GM10847 (cell line): ENCODE data around the gene KCNQ1.

ENCODE experiments used
- POLR2A ChIP-seq: IDR thresholded peaks from 2 replicates; pipeline ENCODE4 v1.6.1; 2011; ENCODE audit not compliant: insufficient read length; ENCODE audit errors: extremely low read depth

The KCNQ1 gene

DNA sequence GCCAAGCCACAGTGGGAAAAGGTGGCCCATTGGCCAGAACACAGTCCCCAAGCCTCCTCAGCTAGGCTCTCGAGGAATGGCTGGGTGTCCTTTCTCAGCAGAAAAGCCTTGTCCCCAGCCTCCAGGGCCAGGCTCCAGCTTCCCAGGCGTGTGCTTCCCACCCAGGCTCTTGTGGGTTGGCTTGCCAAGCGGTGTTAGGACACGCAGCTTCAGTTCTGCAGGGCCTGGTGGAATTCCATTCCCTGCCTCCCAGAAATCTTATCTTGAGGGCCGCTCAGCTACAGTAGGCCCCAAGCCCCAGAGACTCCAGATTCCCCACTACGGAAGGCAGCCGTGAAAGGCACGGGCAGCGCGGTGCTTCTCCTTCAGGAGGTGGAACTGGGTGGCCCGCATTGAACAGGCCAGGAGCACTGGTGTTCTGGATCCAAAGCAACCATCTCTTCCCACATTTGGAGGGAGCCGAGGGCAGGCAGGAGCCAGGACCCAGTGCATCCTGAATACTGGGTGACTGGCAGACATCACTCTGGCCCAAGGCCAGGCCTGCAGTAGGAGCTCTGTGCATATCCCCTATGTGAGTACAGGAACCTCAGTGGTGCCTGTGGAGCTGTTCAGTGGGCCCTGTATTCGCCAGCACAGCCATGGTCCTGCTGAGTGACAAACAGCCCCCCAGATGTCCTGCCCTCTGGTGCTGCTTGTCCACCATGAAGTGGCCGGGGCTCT lies 271.7 kb downstream of the KCNQ1 start:
- no peak for TF ChIP-seq POLR2A

DNA sequence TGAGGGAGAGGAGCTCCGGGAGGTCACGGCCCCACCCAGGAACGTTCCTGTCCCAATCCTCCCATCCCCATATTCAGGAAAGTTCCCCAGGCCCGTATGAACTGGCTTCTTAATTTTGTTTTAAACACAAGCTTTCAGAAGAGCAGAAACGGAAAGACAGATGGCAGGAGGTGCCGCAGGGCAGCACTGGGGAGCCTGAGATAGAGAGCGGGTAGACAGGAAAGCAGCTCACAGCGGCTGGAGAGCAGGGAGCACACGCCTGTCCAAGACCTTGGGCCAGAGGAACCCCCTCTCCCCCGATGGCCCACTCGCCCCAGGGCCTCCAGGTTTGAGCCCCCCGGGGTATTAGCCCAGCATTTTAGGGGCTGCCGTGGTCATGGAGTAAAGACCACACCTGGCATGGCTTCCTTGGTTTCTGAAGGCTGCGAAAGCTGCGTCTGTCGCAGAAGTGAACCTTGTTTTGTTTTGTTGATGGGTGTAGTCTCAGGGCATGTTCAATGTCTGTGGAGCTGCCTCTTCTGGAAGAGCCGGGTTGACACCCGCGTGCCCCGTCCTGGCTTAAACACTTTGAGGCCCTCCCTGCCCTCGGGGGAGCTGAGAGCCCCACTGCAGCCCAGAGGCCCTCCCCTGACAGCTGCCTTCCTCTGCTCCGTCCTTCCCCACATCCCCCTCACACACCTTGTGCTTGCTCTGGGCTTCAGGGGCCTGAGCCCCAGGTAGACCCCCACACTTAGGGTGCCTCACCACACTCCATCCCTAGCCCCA lies 272.9 kb downstream of the KCNQ1 start:
- TF ChIP-seq POLR2A = no peak

DNA sequence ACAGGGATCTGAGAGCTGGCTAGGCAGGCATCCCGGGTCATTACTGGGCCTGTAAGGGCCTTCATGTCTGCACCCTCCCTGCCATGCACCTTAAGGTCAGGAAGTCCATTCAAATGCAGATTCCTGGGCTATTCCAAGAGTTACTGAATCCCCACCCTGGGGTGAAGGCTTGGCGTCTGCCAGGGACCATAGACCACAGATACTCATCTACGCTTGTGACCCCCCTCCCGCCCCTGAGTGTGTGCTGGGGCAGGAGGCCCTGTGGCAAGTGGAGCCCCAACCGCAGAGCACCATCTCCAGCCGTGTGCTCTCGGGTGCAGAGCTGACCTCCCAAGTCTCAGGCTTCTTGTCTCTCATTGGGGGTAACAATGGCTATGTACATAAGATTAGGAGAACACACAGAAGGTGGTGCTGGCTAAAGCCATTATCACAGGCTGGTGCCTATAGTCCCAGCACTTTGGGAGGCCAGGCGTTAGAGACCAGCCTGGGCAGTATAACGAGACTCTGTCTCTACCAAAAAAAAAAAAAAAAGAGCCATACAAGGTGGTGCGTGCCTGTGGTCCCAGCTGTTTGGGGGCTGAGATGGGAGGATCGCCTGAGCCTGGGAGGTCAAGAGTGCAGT lies 274.1 kb downstream of the KCNQ1 start:
- TF ChIP-seq POLR2A = no peak

DNA sequence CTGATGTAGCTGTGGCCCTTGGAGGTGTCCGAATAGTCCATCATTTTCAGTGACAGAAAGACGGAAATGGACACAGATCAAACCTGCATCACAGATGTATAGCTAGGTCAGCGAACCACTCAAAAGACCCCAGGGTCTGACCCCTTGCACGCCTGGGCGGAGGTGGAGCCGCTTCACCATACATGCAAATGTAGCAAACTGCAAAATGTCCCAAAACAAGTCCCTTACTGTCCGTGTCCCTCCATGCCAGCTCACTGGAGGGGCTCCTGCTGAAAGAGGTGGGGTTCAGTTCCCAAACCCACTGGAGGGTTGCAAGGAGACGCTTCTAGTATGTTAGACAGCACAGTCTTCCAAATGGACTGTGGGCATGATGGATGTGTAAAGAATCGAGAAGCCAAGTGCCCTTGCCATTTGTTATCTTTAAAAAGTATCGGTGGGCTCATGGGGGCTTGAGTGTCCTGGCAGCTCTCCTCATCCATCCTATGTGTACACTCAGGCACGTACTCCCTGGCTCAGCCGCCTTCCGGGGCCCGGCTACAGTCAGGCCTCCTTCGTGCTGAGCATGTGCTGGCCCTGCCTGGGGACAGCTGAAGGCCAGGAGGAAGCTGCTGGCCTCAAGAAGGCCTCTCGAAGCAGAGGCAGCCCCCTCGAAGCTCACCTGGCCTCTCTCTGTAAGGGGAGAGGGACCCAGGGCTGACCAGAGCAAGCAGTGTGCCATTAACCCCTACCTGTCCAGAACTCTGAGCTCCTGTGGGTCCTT lies 275.2 kb downstream of the KCNQ1 start:
- no peak for TF ChIP-seq POLR2A

DNA sequence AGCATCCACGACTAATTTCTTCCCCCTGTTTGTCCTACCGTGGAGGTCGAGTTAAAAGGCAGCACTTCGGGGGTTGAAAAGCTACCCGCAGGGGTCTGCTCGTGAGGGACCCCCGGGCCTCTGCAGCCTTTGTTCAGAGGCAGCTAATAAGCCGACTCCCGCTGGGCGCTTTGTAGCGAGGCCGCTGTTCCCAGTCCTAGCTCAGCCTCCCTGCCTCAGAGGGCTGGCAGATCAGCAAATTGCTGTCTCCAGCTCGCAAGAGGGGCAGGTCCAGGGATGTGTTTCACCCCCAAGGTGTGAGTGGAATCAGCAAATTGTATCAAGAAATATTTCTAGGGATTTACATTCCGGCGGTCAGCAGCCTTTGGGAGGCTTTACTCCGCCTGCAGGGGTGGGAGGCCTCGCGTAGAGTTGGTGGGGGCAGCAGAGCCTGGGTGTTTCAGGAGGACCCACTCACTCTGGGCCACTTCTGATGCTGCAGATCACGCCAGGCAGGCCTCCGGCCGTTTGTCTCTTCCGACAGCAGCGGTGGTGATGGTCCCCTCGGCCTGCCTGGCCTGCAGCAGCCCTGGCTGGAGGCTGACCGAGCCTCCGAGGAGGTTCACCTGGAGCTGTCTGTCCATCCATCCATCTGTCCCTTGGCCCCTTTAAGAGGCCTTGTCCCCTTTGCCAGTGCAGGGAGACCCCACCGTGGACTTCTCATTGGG lies 276.6 kb downstream of the KCNQ1 start:
- TF ChIP-seq POLR2A = no peak

DNA sequence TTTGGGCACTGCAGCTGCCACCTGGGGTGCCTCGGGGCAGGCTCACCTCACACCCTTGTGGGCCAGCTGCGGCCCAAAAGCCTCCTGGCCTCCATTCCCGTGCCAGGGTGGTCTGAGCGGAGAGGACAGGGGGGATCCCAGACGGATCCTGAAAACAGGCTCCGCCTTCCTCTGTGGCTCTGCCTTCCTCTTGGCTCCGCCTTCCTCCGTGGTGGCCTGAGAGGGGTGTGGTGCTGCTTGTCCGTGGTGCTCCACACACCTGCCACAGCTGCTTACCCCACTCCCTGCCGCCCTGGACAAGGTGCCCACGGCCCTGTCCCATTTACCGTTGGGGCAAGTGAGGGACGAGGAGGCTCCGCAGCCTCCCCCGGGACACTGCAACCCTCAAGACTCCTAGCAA lies 278.1 kb downstream of the KCNQ1 start:
- TF ChIP-seq POLR2A = no peak

DNA sequence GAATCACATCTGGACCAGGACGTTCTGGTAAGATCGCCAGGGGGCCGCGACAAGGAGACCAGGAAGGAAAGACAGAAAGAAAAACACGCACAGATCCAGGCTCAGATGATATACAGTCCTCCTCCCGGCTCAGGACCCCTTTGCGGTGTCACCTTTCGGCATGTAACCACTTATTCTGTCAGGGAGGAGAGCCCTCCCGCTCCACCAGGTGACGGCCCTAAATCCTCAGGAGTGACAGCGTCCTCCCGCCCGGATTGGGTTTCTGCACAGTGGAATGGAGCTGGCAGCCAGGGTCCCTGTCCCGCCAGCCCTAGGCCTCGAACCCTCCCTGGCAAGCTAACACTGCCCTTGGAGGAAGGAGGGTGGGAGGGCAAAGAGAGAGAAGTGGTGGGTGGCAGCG lies 279.3 kb downstream of the KCNQ1 start:
- no peak for TF ChIP-seq POLR2A

DNA sequence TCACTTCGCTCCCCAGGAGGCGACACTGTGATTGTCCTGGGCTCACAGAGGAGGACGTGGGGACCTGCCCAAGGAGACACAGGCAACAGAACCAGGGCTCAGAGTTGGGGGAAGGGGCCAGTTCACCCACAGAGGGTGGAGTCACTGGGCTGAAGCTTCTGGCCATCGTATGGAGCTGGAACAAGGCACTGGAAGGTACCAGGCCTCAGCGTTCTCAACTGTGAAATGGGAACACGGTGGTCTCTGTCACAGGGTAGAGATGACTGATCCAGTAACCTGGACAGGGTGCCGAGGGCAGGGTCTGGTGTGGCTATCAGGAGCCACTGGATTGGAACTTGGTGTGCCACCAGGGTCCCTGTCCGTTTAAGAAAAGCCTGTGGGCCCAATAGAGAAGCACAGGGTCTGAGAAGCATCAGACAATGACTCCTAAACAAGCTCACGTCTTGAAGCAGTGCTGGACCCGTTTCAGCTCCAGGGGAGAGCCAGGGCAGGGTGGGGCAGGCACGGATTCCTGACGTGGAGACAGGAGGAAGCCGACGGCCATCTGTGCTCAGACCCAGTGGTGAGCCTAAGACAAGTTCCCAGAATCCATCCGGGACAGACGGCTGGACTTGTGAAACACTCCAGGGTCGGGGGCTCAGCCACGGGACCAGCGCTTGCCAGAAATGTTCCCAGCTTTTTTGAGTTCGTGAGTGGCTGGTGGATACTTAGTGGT lies 280.0 kb downstream of the KCNQ1 start:
- no peak for TF ChIP-seq POLR2A

DNA sequence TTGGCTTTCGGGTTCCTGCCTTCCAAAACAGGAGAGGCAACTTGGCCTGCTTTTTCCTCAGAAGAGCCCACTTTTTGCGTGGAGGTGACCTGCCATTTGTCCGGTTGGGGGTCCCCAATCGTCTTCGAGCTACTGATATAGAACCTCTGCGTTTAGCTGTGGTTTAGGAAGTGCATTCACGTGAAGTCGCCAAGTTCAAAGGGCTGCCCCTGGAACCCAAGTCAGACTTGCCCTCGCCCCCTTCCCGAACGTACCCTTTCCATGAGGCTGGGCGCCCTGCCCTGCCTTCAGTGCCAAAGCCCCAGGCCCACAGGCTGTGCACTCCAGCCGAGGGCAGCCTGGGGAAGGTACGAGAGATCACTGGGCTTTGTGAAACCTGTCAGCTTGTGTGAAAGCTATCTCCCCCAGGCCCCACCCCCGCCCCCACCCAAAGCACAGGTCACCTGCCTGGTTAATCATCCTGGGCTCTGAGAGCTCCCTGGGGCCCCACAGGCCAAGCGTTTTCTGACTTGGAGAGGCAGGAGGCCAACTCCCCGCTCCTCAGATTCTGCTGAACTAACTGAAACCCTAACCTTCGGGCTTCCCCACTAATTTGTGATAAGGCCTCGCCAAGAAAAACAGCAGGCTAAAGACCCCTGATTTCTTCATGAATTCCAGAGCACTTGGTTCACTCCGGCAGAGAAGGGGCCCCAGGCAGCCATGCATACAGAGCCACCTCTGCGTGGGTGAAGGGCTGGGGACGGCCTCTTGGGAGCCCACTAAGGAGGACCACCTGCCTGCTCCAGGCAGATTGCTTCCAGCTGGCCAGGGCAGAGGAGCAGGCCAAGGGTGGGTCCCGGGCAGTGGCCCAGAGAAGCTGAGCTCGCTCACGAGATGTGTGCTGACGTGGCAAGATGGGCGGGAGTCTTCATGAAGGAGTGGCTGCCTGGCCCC lies 280.8 kb downstream of the KCNQ1 start:
- TF ChIP-seq POLR2A = no peak

DNA sequence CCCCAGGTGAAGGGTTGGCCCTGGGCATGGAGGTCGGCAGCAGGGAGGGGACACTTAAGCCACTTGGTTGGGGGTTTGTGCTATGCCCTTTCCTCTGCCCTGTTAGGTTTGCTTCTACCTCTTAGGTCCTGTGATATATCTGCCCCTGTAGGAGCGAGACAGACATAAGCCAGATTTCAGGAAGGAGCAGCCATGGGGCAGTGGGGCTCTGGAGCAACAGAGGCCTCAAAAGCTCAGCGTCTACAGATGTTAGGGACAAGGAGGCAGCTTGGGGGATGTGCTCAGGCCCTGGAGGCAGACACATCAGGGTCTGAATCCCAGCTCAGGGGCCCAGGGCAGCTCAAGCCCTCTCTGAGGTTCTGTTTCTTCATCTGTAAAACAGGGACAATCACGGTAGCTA lies 282.2 kb downstream of the KCNQ1 start:
- no peak for TF ChIP-seq POLR2A

DNA sequence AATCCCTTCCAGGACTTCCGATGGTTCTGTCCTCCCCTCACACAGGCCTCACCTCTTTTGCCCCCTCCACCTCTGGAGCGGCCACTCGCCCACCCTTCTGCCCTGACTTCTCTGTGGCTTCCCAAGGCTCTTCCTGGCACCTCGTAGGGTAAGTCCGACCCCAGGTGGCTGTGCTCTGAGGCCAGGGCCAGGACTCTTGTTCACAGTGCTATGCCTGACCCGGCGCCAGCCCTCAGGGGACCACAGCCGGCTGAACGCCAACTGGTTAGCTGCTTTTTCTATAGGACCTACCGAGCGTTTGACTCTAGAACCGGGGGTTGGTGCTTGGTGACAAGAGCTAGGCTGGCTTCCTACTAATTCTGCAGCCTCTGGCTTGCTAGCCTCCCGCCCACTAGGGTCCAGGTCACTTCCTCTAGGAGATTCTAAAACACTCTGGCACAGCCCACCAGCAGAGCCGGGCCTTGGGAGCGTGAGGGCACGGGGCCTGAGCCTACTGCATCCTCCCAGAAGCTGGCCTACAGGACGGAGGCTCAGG lies 283.4 kb downstream of the KCNQ1 start:
- TF ChIP-seq POLR2A = no peak

DNA sequence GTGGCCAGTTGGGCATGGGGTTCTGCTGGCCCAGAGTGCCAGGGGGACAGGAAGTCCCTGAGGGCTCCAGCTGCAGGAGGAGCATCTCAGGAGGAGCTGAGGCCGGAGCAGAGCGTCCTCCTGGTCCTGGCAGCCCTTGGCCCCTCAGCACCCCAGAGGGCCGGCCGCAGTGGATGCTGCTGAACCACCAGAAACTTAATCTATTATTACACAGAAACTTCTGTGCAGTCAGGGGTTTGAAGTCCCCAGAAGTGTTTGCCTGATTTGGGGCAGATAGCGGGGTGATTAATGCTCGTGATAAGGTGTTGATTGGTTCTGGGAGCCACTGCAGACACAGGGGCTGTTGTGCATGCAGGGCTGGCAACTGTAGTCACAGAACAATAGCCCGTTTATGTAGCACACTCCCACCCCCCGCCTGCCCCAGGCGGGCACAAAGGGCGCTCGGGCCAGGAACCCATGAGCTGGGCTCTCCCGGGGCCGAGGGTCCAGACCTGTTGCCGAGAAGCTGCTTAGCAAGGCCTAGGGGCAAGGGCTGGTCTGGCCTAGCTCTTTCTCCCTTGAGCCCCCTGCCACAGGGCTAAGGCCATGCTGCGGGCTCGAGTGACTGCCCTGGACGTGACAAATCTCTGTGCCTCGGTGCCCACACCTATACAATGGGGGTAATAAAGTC lies 284.0 kb downstream of the KCNQ1 start:
- TF ChIP-seq POLR2A = no peak
